A549 treated with Hydrocortisone at 1 μM for 4 hours (cell line): ENCODE data around the gene IER5. TPM values are rescaled to one million over a fixed set of nuclear protein-coding genes. Genes with fewer than 3 reads are reported as not detected.

Experiments
- total RNA-seq: library from RNA; stranded (reverse); fragments of 200-300 nt; extraction: Qiagen RNA extraction; gene quantifications from 5 replicates; pipeline ENCODE4 v1.2.3, GENCODE V29; 2022

The IER5 gene
- 22.6 to 38.6 TPM (median 33.0 TPM) in 5 replicates for total RNA-seq

GRCh38 chr1:181088079-181089016 lies at the start of gene IER5:
Gene IER5 (plus strand): TSS chr1:181088700. CDS start chr1:181088903, 203 bp downstream.

Other genes with a start within 250 kb of the IER5 start
- 0.74 to 1.2 TPM (median 0.96 TPM) in 5 replicates for gene KIAA1614, start 175.8 kb upstream of the IER5 start, total RNA-seq
- 11.2 to 13.2 TPM (median 11.4 TPM) in 5 replicates for gene STX6, start 65.8 kb upstream of the IER5 start, total RNA-seq
- gene MR1, start 54.7 kb upstream of the IER5 start, total RNA-seq: 5.8 to 7.7 TPM (median 6.2 TPM) in 5 replicates